GM18499 (cell line): ENCODE data around the gene GPHB5.
"Not testable (repeated sequence)": the region's sequence is repeated elsewhere in the genome, so short reads cannot be mapped to it uniquely, and the experiment has no call there.

Experiments
- ATAC-seq: cut with Tn5 transposase; IDR thresholded peaks from one replicate; pipeline ENCODE4 v1.9.1; 2021; ENCODE audit warnings: moderate number of reproducible peaks; ENCODE audit not compliant: insufficient read depth, unreplicated experiment

Gene GPHB5, protein sequence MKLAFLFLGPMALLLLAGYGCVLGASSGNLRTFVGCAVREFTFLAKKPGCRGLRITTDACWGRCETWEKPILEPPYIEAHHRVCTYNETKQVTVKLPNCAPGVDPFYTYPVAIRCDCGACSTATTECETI

GRCh38 chr14:63318835-63319234, at the start of gene GPHB5:
Gene GPHB5 (minus strand): TSS chr14:63318935. CDS start chr14:63317849, 1,086 bp downstream.
- no peak for ATAC-seq

DNA sequence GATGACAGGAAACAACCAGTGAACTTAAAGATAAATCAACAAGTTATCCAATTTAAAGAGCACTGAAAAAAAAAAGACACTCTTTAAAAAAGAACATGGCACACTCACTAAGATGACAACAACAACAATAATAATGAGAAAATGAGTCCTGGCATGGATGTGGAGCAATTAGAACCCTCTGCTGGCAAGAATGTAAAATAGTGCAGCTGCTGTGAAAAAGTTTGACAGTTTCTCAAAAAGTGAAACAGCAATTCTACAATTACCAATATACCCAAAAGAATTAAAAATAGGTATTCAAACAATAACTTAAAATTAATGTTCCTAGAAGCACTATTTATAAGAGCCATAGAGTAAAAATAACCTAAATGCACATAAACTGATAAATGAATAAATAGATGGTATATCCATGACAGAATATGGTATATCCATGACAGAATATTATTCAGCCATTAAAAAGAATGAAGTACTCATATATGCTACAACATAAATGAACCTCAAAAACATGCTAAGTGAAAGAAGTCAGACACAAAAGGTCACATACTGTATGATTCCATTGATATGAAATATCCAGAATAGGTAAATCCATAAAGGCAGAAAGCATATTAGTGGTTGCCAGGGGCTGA, 49.1 kb upstream of the GPHB5 start:
- ATAC-seq: no peak

DNA sequence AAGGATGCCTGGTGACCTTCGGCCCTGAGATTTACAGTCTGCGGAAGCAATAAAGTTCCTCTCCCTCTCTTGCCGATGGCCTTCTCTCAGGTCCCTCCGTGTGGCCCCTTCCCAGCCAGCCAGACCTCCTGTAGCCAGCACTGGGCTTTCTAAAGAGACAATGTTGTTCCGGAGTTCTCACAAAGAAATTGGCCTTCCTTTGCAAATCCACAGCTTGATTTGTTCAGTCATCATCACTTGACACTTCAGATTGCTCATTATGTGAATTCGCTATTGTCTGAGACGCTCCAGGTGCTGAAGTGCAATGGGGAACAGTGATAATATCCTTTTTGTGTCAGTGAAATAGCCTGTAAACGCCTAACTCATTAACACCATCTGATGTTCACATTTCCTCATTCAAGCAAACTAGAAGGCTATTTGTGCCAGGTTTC, 43.7 kb upstream of the GPHB5 start:
- ATAC-seq: no peak

DNA sequence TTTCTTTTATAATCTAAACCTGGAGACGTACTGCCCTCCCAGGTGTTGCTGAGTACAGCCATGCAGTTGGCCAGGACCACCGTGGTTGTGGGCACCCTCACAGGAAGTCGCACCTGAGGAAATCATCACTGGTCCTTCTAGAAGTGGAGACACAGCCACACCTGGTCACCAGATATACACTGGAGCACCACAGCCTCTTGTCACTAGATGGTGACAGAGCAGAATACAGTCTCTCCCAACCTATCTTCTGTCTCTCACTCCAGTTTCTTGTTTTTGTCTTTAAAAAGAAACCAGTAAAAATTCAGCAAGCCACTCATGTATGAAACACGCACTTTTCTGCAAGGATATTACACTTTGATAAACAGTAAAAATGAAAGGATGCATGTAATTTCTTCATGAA, 43.1 kb upstream of the GPHB5 start:
- ATAC-seq: no peak

DNA sequence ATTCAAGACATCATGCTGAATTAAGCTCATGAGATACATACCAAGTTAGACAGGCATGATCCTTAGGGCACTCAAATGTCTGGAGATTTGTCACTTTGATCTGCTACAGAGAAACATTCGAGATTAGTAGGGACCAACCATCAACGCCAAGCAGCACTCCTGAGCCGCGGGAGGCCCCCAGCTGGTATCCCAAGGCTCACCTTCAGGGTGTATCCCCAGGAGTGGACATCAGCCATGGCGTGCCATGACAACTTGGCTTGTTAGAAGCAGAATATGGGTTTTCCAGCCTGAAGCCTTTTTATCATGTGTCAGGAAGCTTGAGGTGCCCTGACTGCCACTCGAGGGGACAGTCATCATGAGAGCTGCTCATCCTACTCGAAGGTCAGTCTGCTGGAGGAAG, 39.1 kb upstream of the GPHB5 start:
- no peak for ATAC-seq

- ATAC-seq: no peak
Measured at GRCh38 chr14:63345826-63346225, 27.1 kb upstream of the GPHB5 start.

- no peak for ATAC-seq
Measured at GRCh38 chr14:63344336-63344735, 25.6 kb upstream of the GPHB5 start.

DNA sequence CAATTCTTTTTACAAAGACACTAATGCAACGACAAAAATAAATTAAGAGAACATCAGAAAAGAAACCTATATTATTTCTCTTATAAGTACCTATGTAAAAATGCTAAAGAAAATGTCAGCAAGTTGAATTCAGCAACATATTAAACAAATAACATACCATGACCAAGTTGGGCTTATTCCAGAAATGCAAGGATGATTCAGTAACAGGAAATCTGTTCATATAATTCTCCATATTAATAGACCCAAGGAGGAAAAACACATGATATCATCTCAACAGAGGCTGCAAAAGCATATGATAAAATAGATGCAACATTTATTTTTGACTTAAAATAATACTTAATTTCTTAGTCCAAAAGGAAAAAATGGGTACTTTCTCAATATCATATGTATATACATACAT, 25.1 kb upstream of the GPHB5 start:
- ATAC-seq: no peak

GRCh38 chr14:63342371-63342770, 23.6 kb upstream of the GPHB5 start:
- no peak for ATAC-seq

DNA sequence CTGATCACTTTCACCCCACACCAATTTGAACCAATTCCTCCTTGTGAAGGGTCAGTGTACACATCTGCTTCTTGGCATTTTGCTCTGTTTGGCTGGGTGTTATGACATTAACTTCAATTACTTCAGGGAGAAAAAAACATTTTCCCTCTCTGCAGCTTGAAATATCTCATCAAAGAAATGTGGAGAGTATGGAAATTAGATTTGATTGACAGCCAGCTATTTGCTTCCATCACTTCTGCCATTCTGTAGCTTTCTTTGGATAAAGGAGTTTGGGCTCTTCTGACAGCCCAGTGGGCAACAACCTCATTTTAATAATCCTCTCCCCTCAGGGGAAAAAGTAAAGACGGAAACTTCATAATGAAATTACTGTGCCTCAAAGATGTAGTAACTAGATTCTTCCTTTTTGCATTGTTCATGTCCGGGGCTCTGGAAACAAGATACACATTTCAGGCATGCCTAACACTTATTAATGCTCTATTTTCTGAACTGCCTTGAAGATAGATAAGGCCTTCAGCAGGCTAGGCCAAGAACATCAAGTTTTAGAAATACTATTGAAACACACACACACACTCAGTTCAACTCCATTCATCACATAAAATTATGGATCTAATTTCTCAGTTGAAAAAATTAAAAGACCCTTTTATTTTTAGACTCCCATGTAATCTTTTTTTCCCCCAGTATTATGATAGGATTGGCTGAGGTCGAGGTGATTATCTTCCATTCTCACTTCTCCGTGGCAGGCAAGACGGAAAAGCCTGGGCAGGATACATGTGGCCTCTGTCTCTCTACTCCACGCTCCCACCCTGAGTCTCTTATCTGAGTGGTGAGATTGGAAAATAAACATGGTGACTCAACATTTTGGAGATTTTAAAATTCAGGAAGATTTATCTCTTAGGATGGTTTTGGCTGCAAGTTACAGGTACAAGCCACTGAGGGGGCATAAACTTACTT, 10.3 kb upstream of the GPHB5 start:
- ATAC-seq: no peak

DNA sequence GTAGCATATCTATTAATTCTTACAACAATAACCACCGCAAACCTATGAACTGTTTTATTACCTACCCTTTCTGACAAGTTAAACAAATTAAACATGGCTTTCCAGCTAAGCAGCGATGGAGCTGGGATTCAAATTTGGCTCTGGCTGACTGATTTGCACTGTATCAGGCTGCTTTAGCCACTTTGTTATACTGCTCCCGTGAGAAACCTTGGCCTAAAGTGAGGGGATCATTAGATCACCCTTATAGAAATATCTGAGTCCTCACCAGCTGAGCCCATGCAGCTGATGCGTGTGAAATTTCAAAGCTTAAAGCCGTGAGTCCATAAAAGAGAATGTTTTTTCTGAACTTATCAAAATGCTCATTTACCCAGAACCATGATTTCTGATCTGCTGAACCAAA, 8.1 kb upstream of the GPHB5 start:
- ATAC-seq: no peak

GRCh38 chr14:63322897-63323573, 4.3 kb upstream of the GPHB5 start:
- ATAC-seq: no peak

GRCh38 chr14:63322472-63322871, 3.7 kb upstream of the GPHB5 start:
- no peak for ATAC-seq

DNA sequence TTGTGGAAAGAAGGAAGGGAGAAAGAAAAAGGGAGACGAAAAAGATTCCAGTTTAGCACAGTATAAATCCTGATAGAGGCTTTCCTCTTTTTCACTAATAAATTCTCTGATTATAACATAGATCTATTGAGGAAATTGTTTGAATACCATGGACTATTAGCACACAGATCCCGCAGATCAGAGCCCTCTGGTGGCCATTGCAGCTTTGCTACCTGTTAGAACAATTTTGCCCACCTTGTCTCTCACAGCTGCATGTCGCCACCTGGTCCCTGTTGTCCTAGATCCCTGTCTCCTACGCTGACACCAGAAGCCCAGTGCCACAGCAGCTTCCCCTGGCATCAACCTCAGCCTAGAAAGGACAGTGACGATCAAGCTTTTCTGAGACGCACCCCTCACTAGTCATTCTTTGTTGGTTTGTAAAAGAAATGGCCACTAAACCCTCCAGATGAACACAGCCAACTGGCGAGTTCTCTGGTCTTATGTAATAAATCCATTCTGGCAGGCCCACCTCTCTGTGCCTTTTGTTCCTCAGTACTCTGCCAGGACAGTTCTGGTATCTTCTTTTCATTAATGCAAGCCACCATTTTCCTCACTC, 9.9 kb downstream of the GPHB5 start:
- ATAC-seq: no peak

- not testable (repeated sequence) for ATAC-seq
Measured at GRCh38 chr14:63304429-63304828, 14.3 kb downstream of the GPHB5 start.

DNA sequence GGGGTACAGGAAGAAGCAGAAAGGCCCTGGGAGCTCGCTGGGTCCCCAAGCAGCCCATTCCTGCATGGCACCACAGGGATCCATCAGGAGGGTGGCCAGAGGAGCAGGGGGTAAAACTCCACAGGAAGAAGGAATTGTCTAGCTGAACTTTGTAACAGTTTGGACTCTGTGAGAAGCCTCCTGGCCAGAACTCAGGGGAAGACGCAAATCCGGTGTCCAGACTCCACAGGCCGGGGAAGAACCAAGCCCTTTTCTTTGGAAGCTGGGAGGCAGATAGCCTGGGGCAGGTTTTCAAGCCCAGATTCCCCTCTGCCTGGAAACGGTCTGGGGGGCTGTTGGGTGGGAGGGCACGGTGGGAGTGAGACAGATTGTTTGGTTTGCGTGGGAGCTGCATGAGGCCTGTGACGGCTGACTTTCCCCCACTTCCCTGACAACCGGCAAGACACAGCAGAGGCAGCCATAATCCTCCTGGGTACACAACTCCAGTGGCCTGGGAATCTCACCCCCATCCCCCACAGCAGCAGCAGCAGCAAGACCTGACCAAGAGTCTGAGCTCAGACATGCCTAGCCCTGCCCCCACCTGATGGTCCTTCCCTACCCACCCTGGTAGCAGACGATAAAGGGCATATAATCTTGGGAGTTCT, 16.7 kb downstream of the GPHB5 start:
- ATAC-seq: no peak

DNA sequence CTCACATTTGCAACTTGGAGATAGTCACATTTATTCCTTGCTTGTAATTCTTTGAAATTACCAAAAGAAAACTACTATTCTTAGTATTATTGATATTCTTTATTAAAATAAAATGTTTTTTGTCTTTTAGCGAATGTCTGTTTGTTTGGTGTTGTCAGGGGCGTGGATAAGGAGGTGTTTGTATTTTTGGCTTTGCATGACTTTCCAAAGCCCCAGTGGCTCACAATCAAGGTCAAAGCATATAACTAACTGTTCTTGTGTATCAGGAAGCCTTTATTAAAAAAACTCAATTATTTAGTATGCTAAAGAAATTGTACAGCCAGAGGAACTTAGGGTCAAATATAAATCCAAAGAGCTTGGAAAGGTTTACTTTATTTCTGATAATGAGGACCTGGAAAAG, 17.9 kb downstream of the GPHB5 start:
- ATAC-seq: no peak

DNA sequence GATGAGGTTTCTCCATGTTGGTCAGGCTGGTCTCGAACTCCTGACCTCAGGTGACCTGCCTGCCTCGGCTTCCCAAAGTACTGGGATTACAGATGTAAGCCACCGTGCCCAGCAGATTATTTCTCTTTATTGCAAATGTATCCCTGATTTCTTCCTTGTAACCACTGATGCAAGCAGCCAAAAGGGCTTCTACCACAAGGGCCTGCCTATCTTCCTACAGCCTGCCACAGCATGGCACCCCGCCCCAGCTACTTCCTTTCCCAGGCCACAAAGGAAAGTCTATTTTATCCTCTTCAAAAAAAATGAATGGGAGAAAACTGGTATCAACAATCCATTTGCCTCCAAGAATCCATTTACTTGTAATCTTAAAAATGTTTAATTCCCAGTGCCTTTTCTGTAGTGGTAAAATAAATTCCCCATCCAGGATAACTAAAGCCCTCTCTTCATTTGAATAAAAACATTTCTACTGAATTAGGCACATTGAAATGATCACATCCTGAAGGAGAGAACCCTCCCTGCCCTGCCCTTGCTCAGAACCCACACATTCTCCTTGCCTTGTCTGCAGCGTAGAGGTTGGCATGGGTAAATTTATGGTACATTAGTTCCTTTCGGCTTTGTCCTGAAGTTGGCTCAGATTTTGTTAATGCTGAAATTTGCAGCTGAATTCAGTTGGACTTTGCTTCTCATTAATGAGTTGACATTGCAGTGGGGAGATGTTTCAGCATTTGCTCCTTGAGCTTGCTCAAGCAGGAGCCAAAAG, 19.2 kb downstream of the GPHB5 start:
- no peak for ATAC-seq

DNA sequence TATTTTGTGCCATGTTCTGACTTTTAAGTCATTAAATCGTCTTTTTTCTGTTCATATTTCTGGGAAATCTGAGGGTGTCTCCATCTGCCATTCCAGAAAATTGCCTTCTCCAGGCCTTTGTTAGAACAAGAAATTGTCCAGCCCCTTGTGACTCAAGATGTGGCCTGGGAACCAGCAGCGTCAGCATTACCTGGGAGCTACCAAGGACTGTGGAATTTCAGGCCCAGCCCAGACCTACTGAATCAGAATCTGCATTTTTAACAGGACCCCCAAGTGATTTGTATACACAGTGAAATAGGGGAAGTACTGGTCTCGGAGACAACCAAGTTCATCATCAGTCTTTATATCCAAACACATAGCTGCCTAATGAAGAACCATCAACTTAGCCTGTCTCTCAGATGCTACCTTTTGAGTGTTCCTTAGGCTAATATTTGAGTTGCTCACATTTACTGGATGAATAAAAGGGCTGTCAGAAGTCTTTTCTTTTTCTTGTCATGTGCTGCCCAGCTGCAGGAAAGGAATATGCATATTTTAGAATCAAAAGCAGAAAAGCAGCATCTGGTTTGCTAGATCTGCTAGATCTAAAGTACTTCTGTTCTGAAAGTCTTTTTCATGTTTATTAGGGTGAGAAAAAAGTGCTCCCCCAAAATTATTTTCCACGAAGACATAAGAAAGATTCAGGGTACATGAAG, 21.2 kb downstream of the GPHB5 start:
- ATAC-seq: no peak
